Muscle of back (tissue), 11 donors: ENCODE results near the gene TMEM266. TPM values are rescaled to one million over a fixed set of nuclear protein-coding genes. Genes with fewer than 3 reads are reported as not detected.
A peak's percentile ranks its signal among the peaks of the same experiment; 100 is the strongest.

Experiments used
- DNase-seq, 3 donors: peaks; one replicate each; pipeline versions ENCODE4 v3.0.0 to v3.0.0-alpha.2; 2013
- polyA plus RNA-seq, 10 donors: library from polyadenylated mRNA; unstranded; fragments of 120-200 nt; gene quantifications; one replicate each; pipeline ENCODE4 v1.2.1, GENCODE V29; 2013; ENCODE audit not compliant: insufficient read length in 10 of 10

The TMEM266 gene
- polyA plus RNA-seq, 10 donors = 0.23 to 1.0 (median 0.32) TPM

- peak; percentile 9 to 39 (median 21) for DNase-seq
Measured at GRCh38 chr15:76235186-76235826, 175.5 kb downstream of the TMEM266 start.

- no peak for DNase-seq
Measured at GRCh38 chr15:76236350-76236749, 176.6 kb downstream of the TMEM266 start.

- DNase-seq = no peak
Measured at GRCh38 chr15:76239786-76240185, 180.0 kb downstream of the TMEM266 start.

- DNase-seq = no peak
Measured at GRCh38 chr15:76245072-76245610, 185.4 kb downstream of the TMEM266 start.

GRCh38 chr15:76251717-76252116, 191.9 kb downstream of the TMEM266 start:
- DNase-seq = no peak

GRCh38 chr15:76252249-76252648, 192.5 kb downstream of the TMEM266 start:
- no peak for DNase-seq

- DNase-seq = peak in 2 of 3 donors; percentile 5 to 6
Measured at GRCh38 chr15:76253691-76254473, 194.1 kb downstream of the TMEM266 start.

Other genes starting within 250 kb of the TMEM266 start
- gene UBE2Q2, start 216.5 kb upstream of the TMEM266 start, polyA plus RNA-seq = 10 to 100 TPM; 44.0 to 64.5 (median 56.1) TPM
- gene FBXO22, start 156.1 kb upstream of the TMEM266 start, polyA plus RNA-seq = 10 to 100 TPM; 21.0 to 29.4 (median 24.4) TPM
- 1 to 10 TPM in 2 of 10 donors, under 1 TPM in 8; 0.19 to 1.9 (median 0.61) TPM for gene NRG4, start 47.6 kb upstream of the TMEM266 start, polyA plus RNA-seq